Stimulated activated CD4-positive, alpha-beta T cell treated with anti-CD3 and anti-CD28 coated beads, TNF-alpha, amount 100 ng/mL, for 48 hours (primary cell): ENCODE data around the gene PHTF1.
A peak's percentile ranks its signal among the peaks of the same experiment; 100 is the strongest.
"Not testable (repeated sequence)": the region's sequence is repeated elsewhere in the genome, so short reads cannot be mapped to it uniquely, and the experiment has no call there.

Experiments used
- DNase-seq, 3 donors: peaks; one replicate each; pipeline ENCODE4 v3.0.0-alpha.2; 2020; ENCODE audit warnings: low read depth in 3 of 3

Gene PHTF1

DNA sequence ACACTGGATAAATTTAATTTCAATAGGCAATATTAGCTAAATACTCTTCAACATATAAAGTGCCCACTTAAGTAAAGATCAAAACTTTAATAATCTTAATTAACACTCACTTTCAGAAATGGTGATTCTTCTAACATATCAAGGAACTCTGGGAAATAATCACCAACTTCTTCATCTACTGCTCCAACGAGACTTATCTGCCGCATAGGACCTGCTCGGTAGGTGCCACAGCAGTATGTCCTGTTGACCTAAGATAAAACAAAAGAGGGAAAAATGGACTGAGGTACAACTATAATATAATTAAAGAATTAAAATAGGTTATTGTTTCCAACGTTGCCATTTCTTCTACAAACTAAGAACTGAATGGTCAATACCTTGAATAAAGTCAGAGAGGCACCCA lies 18.3 kb upstream of the PHTF1 start:
- no peak for DNase-seq

DNA sequence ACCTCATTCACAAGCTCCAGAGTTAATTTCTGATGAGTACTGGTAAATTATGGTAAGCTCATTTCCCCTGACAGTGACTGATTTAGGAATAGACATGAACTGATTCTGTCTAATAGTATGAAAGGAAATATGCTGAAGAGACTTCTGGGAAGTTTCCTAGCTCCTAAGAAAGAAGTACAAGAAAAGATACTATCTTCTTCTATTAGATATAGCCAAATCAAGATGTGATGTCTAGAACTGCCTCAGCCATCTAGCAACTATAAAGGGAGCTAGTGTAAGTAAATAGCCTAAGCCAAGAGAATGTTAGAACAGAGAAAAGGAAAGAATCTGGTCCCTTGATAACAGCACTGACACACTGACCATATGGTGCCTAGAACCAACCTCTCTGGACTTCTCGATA lies 10.7 kb upstream of the PHTF1 start:
- no peak for DNase-seq

DNA sequence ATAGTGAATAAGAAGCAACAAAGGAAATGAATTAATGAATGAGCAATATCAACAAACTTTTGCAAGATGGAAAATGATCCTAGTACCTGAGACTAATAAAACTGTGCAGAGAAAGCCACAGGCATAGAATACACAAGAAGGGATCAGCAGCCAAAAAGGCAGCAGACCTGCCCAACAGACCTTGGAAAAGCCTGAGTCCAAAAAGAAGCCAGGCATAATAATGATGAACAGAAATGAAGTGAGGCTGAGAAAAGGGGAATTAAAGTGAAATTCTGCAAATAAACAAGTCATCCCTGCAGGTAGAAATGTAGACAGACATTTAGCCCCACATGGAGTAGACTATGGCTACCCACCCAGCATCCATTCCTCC lies 10.3 kb upstream of the PHTF1 start:
- no peak for DNase-seq

DNA sequence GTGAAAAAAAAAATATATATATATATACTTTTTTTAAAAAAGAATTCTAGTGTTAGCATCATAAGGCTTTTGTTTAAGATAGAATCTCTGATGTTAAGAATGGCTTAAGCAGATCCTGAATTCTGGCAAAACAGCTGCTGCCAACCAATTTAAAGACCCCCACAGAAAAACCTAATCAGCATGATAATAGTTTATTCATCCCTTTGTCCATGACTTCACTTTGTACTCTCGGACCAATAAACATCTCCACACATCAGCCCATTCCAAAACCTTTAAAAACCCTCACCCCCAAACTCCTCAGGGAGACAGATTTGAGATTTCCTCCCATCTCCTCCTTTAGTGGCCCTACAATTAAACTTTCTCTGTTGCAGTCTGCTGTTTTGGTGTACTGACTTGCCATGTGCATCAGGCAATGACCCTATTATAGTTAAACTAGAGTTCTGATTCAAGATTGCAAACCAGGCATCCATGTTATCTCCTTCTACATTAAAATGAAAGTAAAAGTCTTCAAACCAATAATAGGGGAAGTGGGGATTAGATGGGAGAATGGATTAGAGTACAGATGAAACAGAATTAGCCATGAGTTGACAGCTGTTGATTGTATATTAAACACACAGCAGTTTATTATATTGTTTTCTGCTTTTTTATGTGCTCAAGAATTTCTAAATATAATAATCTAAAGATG lies 9.8 kb upstream of the PHTF1 start:
- no peak for DNase-seq

DNA sequence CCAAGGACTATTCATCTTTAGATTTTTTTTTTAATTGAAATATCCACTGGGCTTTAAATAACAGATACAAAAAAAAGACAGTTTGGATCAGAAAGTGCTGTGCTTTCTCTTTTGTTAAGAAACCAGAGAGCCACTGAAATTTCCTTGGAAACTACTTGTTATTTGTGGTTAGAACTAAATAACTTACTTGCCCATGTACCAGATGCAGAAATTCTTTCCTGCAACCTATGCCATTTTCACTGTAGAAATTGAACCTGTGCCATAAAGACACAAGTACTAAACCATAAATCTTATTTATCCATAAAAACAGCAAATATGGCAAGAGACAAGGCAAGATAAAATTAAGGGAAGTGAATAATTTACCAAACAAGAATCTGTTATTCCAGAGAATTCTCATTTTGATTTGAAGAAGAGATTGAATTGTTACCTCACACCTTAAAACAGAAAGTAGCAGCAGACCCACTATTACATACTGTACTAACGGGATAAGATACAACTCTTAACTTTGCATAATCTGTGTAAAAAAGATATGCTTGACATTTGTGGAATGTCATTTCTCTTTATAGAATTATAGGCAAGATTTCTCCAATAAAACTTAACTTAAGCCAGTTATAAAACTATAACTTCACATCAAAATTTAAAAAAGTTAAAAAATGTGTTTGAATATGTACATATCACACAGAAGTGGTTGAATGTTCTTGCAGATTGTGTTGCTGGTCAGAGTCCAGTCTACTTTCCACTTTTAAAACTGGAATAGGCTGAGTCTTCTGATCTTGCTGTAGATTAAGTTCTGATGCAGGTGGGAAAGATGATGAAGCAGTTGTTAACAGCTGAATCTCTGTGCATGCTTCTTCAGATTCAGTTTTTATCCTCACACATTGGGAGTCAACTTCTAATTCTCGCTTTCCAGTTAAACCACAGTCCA lies 6.3 kb upstream of the PHTF1 start:
- no peak for DNase-seq

GRCh38 chr1:113763661-113764060 lies 4.4 kb upstream of the PHTF1 start:
- DNase-seq, result no peak

DNA sequence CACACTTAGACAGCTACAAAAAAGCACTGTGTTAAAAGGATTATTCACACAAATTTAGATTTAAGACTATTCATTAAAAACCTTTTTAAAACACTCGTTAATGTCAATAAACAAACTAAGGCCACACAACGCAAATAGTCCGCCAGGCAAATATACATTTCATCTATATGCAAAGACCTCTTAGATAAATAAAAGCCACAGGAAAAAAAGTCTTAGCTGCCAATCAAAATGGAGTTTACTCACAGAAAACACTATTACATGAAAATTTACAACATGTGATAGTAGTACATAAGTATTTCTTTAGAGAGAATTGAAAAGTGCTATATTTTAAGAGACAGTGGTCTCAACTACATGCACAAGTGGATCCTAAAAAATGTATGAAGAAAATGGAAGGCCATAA lies 2.7 kb upstream of the PHTF1 start:
- DNase-seq, result no peak

- no peak for DNase-seq
Observed at GRCh38 chr1:113760102-113761080, 1.1 kb upstream of the PHTF1 start.

DNA sequence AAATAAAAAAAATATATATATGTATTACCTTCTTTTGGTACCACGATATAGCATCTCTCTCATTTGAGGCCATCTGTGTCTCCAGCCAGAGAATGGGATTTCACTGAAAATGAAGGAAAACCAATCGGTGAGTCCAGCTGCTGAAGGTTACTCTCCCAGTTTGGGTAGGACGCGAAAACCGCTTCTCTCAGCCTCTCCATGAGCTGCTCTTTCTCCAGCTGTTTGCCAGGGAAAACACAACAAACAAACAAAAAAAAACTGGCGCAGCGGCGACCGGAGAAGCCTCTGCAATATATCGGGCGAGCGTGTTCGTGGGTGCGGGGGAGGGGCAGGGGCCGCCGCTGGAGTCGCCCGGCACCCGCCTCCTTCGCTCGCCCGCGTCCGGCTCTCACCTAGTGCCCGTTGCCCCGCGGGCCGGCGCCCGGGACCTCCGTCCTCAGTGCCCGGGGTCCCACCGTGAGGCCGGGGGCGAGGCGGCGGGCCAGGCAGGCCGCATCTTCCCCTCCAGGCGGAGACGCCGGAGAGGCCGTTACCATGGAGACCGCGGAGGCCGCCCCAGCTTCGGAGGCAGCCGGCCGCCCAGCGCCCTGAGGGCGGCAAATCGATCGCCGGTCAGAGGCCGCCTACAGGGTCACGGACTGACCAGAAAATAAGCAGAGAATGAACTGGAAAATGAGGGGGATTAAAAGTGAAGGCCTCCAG lies 504 bp downstream of the PHTF1 start:
- DNase-seq, result peak; percentile 21 to 57 (median 26)

GRCh38 chr1:113756461-113756860 lies 2.8 kb downstream of the PHTF1 start:
- no peak for DNase-seq

DNA sequence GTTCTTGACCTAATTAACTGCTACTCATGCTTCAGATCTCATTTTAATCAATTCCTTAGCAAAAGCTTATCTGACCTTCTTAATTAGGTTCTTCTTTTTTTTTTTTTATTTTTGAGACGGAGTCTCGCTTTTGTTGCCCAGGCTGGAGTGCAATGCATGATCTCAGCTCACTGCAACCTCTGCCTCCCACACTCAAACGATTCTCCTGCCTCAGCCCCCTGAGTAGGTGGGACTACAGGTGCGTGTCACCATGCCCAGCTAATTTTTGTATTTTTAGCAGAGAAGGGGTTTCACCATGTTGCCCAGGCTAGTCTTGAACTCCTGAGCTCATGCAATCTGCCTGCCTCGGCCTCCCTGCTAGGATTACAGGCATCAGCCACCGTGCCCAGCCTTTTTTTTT lies 6.0 kb downstream of the PHTF1 start:
- DNase-seq, result not testable (repeated sequence)

GRCh38 chr1:113751516-113751915 lies 7.8 kb downstream of the PHTF1 start:
- no peak for DNase-seq

- no peak for DNase-seq
Observed at GRCh38 chr1:113751114-113751513, 8.2 kb downstream of the PHTF1 start.

- no peak for DNase-seq
Observed at GRCh38 chr1:113749402-113749801, 9.9 kb downstream of the PHTF1 start.

DNA sequence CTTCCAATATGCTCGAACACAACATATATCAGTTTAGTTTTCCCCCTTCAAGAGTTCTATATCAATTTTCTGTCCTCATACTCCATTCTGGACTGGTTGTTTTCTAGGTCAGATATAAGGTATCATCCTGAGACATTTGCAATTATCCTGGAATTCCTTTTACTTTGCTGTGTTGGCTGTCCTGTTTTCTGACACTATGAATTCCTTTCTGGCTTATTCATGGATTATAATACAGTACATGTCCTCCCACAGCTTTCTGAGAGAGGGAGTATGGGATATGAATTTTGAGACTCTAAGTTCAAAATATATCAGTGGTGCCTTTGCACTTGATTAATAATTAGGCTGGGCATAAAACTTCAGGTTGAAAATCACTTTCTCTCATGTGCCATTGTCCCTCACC lies 11.9 kb downstream of the PHTF1 start:
- no peak for DNase-seq

- DNase-seq, result no peak
Observed at GRCh38 chr1:113745425-113745824, 13.9 kb downstream of the PHTF1 start.

DNA sequence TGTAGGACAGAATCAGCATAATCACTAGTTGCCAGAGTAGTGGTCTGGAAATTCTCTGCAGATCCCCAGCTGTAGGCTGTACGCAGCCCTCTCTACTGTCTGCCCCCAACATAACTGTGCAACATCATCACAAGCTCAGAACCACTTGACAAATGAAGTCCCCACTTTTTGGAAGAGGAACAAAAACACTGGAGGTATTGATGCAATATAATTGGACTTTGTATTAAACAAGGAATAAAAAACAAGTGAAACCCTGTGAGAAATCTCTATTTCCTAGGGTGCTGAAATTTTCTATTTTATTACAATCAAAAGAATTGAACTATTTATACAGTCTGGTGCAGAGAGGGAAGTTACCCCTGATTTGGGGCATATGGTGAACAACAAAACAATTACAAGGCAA lies 15.2 kb downstream of the PHTF1 start:
- no peak for DNase-seq

GRCh38 chr1:113742515-113742914 lies 16.8 kb downstream of the PHTF1 start:
- no peak for DNase-seq

DNA sequence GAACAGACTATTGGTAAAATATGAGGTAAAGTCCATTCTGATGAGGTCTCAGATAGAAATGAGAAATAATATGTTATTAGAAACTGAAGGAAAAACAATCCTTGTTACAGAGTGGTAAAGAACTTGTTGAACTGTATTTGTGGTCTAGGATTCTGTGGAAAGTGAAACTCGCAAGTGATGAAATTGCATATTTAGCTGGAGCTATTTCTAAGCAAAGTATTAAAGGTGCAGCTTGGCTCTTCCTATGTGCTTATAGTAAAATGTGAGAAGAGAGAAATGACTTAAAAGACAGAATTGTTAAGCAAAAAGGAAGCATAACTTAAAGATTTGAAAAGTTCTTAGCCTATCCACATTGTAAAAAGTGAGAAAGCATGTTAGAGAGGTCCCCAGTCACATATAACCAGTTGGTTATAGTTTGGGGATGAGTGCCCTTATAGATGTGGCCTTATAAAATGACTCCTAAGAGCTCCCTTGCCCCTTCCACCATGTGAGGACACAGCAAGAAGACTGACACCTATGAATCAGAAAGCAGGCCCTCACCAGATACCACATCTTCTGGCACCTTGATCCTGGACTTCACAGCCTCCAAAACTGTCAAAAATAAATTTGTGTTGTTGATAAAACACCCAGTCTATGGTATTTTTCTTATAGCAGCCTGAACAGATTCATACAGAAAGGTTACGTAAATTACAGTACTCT lies 24.8 kb downstream of the PHTF1 start:
- no peak for DNase-seq

DNA sequence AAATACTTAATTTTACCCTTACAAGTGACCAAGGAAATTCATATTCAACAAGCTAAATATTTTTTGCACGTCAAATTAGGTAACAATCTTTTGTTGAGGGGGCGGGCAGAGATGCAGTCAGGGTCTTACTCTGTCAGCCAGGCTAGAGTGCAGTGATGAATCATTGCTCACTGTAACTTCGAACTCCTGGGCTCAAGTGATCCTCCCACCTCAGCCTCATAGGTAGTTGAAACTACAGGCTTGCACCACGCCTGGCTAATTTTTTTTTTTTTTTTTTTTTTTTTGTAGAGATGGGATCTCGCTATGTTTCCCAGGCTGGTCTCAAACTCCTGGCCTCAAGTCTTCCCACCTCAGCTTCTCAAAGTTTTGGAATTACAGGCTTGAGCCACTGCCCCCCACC lies 26.5 kb downstream of the PHTF1 start:
- DNase-seq, result no peak

GRCh38 chr1:113721010-113721409 lies 38.3 kb downstream of the PHTF1 start:
- DNase-seq, result no peak
